IMR-90 (cell line): ENCODE results near the gene NMUR1. TPM values are rescaled to one million over a fixed set of nuclear protein-coding genes. Genes with fewer than 3 reads are reported as not detected.

Experiments used
- ATAC-seq: fragments of 200-7000 bp; cut with Tn5 transposase; 2 replicates; pipeline ENCODE4 v1.9.1; 2020; ENCODE audit warnings: low read depth, mild to moderate bottlenecking, moderate library complexity
- BruUV-seq: library from RNA; stranded (reverse); fragments of 400-500 nt; replicated peaks from 2 replicates; lab custom pipeline; 2021; lab: Mats Ljungman, UMichigan
- CTCF ChIA-PET: fragments of 300-600 bp; formaldehyde crosslinking; extraction: SDS; loops from one replicate; lab custom pipeline; 2021; ENCODE audit warnings: antibody characterized with exemption; lab: Yijun Ruan, JAX
- POLR2A ChIA-PET: fragments of 300-600 bp; sonication (Branson Sonifier 250); formaldehyde crosslinking; loops from one replicate; lab custom pipeline; 2022; ENCODE audit warnings: antibody characterized with exemption; ENCODE audit not compliant: unreplicated experiment; lab: Charles Lee
- DNase-seq: peaks from one replicate; pipeline ENCODE4 v3.0.0; 2013
- H2AFZ ChIP-seq: replicated peaks from 2 replicates; pipeline ENCODE3; 2013; ENCODE audit warnings: low read length, mild to moderate bottlenecking; ENCODE audit not compliant: poor library complexity
- H2AK5ac ChIP-seq: 2 replicates; pipeline ENCODE4 v1.6.1; 2013; ENCODE audit warnings: low read depth, low read length, inconsistent platforms
- H2AK9ac ChIP-seq: replicated peaks from 2 replicates; pipeline ENCODE3; 2013; ENCODE audit warnings: mild to moderate bottlenecking, low read depth, low read length, moderate library complexity; ENCODE audit not compliant: poor library complexity
- H2BK120ac ChIP-seq: 2 replicates; pipeline ENCODE4 v1.6.1; 2013; ENCODE audit warnings: low read depth, low read length, inconsistent platforms
- H2BK15ac ChIP-seq: 3 replicates; pipeline ENCODE4 v1.6.1; 2013; ENCODE audit warnings: low read depth, low read length, inconsistent platforms
- H2BK20ac ChIP-seq: 2 replicates; pipeline ENCODE4 v1.6.1; 2013; ENCODE audit warnings: low read depth, mild to moderate bottlenecking, inconsistent platforms, low read length, moderate library complexity
- H2BK5ac ChIP-seq: 2 replicates; pipeline ENCODE4 v1.6.1; 2013; ENCODE audit warnings: mild to moderate bottlenecking, low read depth, low read length, inconsistent platforms; ENCODE audit not compliant: poor library complexity, severe bottlenecking
- H3K14ac ChIP-seq: replicated peaks from 2 replicates; pipeline ENCODE4 v1.6.1; 2013; ENCODE audit warnings: low read depth, low read length, inconsistent platforms
- H3K18ac ChIP-seq: 2 replicates; pipeline ENCODE4 v1.6.1; 2013; ENCODE audit warnings: low read depth, low read length, control low read depth
- H3K23ac ChIP-seq: 2 replicates; pipeline ENCODE4 v1.6.1; 2013; ENCODE audit warnings: low read depth, low read length, inconsistent platforms
- H3K27ac ChIP-seq: 2 replicates; pipeline ENCODE4 v1.5.1; 2013; ENCODE audit warnings: mild to moderate bottlenecking, control low read depth, low read length; ENCODE audit not compliant: insufficient read depth
- H3K27me3 ChIP-seq: 2 replicates; pipeline ENCODE4 v1.6.1; 2013; ENCODE audit warnings: low read length; ENCODE audit not compliant: control insufficient read depth, insufficient read depth
- H3K36me3 ChIP-seq: 2 replicates; pipeline ENCODE4 v1.6.1; 2013; ENCODE audit warnings: low read length, mixed read lengths; ENCODE audit not compliant: control insufficient read depth, insufficient read depth
- H3K4ac ChIP-seq: 2 replicates; pipeline ENCODE4 v1.6.1; 2013; ENCODE audit warnings: low read depth, low read length, inconsistent platforms
- H3K4me1 ChIP-seq: 2 replicates; pipeline ENCODE4 v1.6.1; 2013; ENCODE audit warnings: low read length, mixed read lengths; ENCODE audit not compliant: control insufficient read depth, insufficient read depth
- H3K4me2 ChIP-seq: 2 replicates; pipeline ENCODE4 v1.6.1; 2013; ENCODE audit warnings: low read depth, mild to moderate bottlenecking, control low read depth, low read length, moderate library complexity
- H3K4me3 ChIP-seq: 2 replicates; pipeline ENCODE4 v1.5.1; 2013; ENCODE audit warnings: low read depth, mild to moderate bottlenecking, control low read depth, low read length, moderate library complexity; ENCODE audit not compliant: insufficient read depth
- H3K56ac ChIP-seq: 2 replicates; pipeline ENCODE4 v1.6.1; 2013; ENCODE audit warnings: low read length, inconsistent platforms; ENCODE audit not compliant: insufficient read depth; ENCODE audit errors: extremely low read depth
- H3K79me1 ChIP-seq, 2 experiments: 2 replicates each; pipeline ENCODE4 v1.6.1; 2013; ENCODE audit warnings: low read length in 2 of 2, inconsistent platforms in 1 of 2, low read depth in 1 of 2
- H3K9ac ChIP-seq: 2 replicates; pipeline ENCODE4 v1.6.1; 2013; ENCODE audit warnings: low read depth, low read length, control low read depth
- H3K9me1 ChIP-seq: 2 replicates; pipeline ENCODE4 v1.6.1; 2013; ENCODE audit warnings: low read length, inconsistent platforms; ENCODE audit not compliant: insufficient read depth
- H3K9me3 ChIP-seq: 2 replicates; pipeline ENCODE4 v1.6.1; 2013; ENCODE audit warnings: low read length; ENCODE audit not compliant: control insufficient read depth, insufficient read depth
- H4K20me1 ChIP-seq: 2 replicates; pipeline ENCODE4 v1.6.1; 2013; ENCODE audit warnings: low read length, inconsistent platforms; ENCODE audit not compliant: insufficient read depth
- H4K5ac ChIP-seq: 2 replicates; pipeline ENCODE4 v1.6.1; 2013; ENCODE audit warnings: mild to moderate bottlenecking, low read depth, low read length, control low read depth
- H4K8ac ChIP-seq, 2 experiments: 2 replicates each; pipeline ENCODE4 v1.6.1; 2013; ENCODE audit warnings: low read depth in 2 of 2, low read length in 2 of 2, control low read depth in 1 of 2, inconsistent platforms in 1 of 2
- H4K91ac ChIP-seq: 2 replicates; pipeline ENCODE4 v1.6.1; 2013; ENCODE audit warnings: low read depth, low read length, inconsistent platforms; ENCODE audit not compliant: insufficient read depth
- BHLHE40 ChIP-seq: fragments of 150-350 bp; IDR thresholded peaks from 2 replicates; pipeline ENCODE4 v1.6.1; 2016; ENCODE audit warnings: mild to moderate bottlenecking, low read depth, low read length
- CEBPB ChIP-seq: IDR thresholded peaks from 2 replicates; pipeline ENCODE4 v1.6.1; 2012; ENCODE audit warnings: low read depth, low read length, improper control_type of control experiment
- CHD1 ChIP-seq: IDR thresholded peaks from 2 replicates; pipeline ENCODE4 v1.6.1; 2012; ENCODE audit warnings: low read depth, low read length, improper control_type of control experiment
- CTCF ChIP-seq: conservative IDR thresholded peaks from 2 replicates; pipeline ENCODE4 v1.5.1; 2012; ENCODE audit warnings: mild to moderate bottlenecking, low read depth, low read length, improper control_type of control experiment
- ELK1 ChIP-seq: fragments of 150-350 bp; IDR thresholded peaks from 2 replicates; pipeline ENCODE4 v1.6.1; 2016; ENCODE audit warnings: low read depth, mild to moderate bottlenecking, low read length, moderate library complexity, borderline replicate concordance
- FOS ChIP-seq: fragments of 150-350 bp; IDR thresholded peaks from 2 replicates; pipeline ENCODE4 v1.6.1; 2016; ENCODE audit warnings: low read depth, low read length
- MAFK ChIP-seq: IDR thresholded peaks from 2 replicates; pipeline ENCODE4 v1.6.1; 2012; ENCODE audit warnings: low read depth, low read length, improper control_type of control experiment
- MAZ ChIP-seq: IDR thresholded peaks from 2 replicates; pipeline ENCODE4 v1.6.1; 2012; ENCODE audit warnings: low read depth, mild to moderate bottlenecking, low read length, improper control_type of control experiment, moderate library complexity, borderline replicate concordance
- MXI1 ChIP-seq: IDR thresholded peaks from 2 replicates; pipeline ENCODE4 v1.6.1; 2012; ENCODE audit warnings: low read depth, mild to moderate bottlenecking, low read length, moderate library complexity, borderline replicate concordance
- NFE2L2 ChIP-seq: fragments of 150-350 bp; IDR thresholded peaks from 2 replicates; pipeline ENCODE4 v1.6.1; 2016; ENCODE audit warnings: low read depth, mild to moderate bottlenecking, low read length
- POLR2A ChIP-seq: IDR thresholded peaks from 2 replicates; pipeline ENCODE4 v1.6.1; 2012; ENCODE audit warnings: mild to moderate bottlenecking, low read depth, low read length
- RAD21 ChIP-seq: IDR thresholded peaks from 2 replicates; pipeline ENCODE4 v1.6.1; 2012; ENCODE audit warnings: low read length, improper control_type of control experiment
- RCOR1 ChIP-seq: IDR thresholded peaks from 2 replicates; pipeline ENCODE4 v1.6.1; 2012; ENCODE audit warnings: mild to moderate bottlenecking, low read length, improper control_type of control experiment; ENCODE audit not compliant: insufficient replicate concordance
- RFX5 ChIP-seq: IDR thresholded peaks from 2 replicates; pipeline ENCODE4 v1.8.0; 2012; ENCODE audit warnings: low read depth, mild to moderate bottlenecking, low read length, moderate library complexity
- SMC3 ChIP-seq: fragments of 150-350 bp; IDR thresholded peaks from 2 replicates; pipeline ENCODE4 v1.6.1; 2016; ENCODE audit warnings: low read depth, mild to moderate bottlenecking, antibody characterized with exemption, low read length, moderate library complexity
- WGBS, 2 experiments: methylation state at CpG; one replicate each; pipeline versions ENCODE4 v1.1.5 to v1.1.7; 2013; ENCODE audit warnings: missing lambda C conversion rate in 2 of 2; ENCODE audit not compliant: insufficient read length in 1 of 2; ENCODE audit errors: extremely low coverage in 2 of 2; 5-methylcytosine and 5-hydroxymethylcytosine counted together
- dilution Hi-C: fragments of 300-500 bp; cut with HindIII; formaldehyde crosslinking; loops from one replicate; pipeline ENCODE4 v1.14.3; 2018; ENCODE audit warnings: low sequenced_read_pairs; ENCODE audit not compliant: unreplicated experiment
- in situ Hi-C: fragments of 300-500 bp; cut with MboI; formaldehyde crosslinking; loops from 3 replicates; pipeline ENCODE4 v1.14.3; 2019; ENCODE audit warnings: low sequenced_read_pairs, inconsistent platforms, mixed read lengths
- intact Hi-C: fragments of 100-400 bp; cut with micrococcal nuclease; formaldehyde crosslinking; loops from 2 replicates; pipeline ENCODE4 v1.10.0; 2022
- polyA plus RNA-seq, 3 experiments: library from polyadenylated mRNA; depleted of rRNA; stranded (reverse); fragments of >200 nt; gene quantifications; 2 replicates each; pipeline ENCODE4 v1.2.3, GENCODE V29; 2012; ENCODE audit warnings: low replicate concordance in 1 of 3
- total RNA-seq: library from RNA; depleted of rRNA; stranded (reverse); fragments of >200 nt; gene quantifications from 2 replicates; pipeline ENCODE4 v1.2.3, GENCODE V29; 2012
- TF ChIP-seq, protein P1 (sequence below): fragments of 150-350 bp; IDR thresholded peaks from 2 replicates; pipeline ENCODE4 v1.6.1; 2017; ENCODE audit warnings: mild to moderate bottlenecking, antibody characterized with exemption, low read length, low read depth

The NMUR1 gene
- total and polyA plus RNA-seq, 2 of the 4 experiments (the other 2 are of a cell fraction), result not detected

GRCh38 chr2:231515603-231516002, 14.6 kb downstream of the NMUR1 start:
- no peak overlapping the region for H3K27ac ChIP-seq
- H3K9me1 ChIP-seq, result no peaks in the 10 kb centered on the region
- dilution Hi-C loops, result no loop called here
- no peak overlapping the region for H3K18ac ChIP-seq
- no peak overlapping the region for H2BK120ac ChIP-seq
- DNase-seq, result no peak
- H3K4me3 ChIP-seq, result no peak overlapping the region
- no peak overlapping the region for H2AK9ac ChIP-seq
- no peak overlapping the region for H4K91ac ChIP-seq
- no peak overlapping the region for H3K14ac ChIP-seq
- 0 out of 2 replicates have a peak, but pooled peaks cover 2% of the 10 kb centered on the region for H3K4me1 ChIP-seq
- in situ Hi-C loops, result loop anchor here (5.0 kb wide), 1 partner anchor 87 kb away; no protein-coding TSS in a partner anchor
- intact Hi-C loops, result no loop called here
- WGBS, 2 experiments, result no CpG with 5 or more reads among the region's 4 CpGs
- H3K4me2 ChIP-seq, result no peak overlapping the region
- H3K9ac ChIP-seq, result no peak overlapping the region
- CTCF ChIA-PET, result no interaction called here
- H4K8ac ChIP-seq, result peak overlapping the region in 1 of 2 experiments; percentile 34; a peak in 1 of 4 replicates
- no peak for ATAC-seq
- no peak overlapping the region for H2BK20ac ChIP-seq
- 0 out of 2 replicates have a peak, but pooled peaks cover 2% of the 10 kb centered on the region for H3K27me3 ChIP-seq
- no peaks in the 10 kb centered on the region for H4K20me1 ChIP-seq
- H3K56ac ChIP-seq, result no peak overlapping the region
- peaks cover 0 to 8% of the 10 kb centered on the region in 2 experiments; a peak in 1 of 4 replicates for H3K79me1 ChIP-seq
- no peak for TF ChIP-seq CHD1
- TF ChIP-seq CTCF, result no peak
- TF ChIP-seq MAFK, result no peak
- no peak for TF ChIP-seq SMC3
- no peak for TF ChIP-seq BHLHE40
- no peak for TF ChIP-seq FOS
- no peak for TF ChIP-seq CEBPB
- TF ChIP-seq MAZ, result no peak
- no peak for TF ChIP-seq ELK1
- TF ChIP-seq RFX5, result no peak
- TF ChIP-seq NFE2L2, result no peak
- no peak for TF ChIP-seq RAD21
- no peak for TF ChIP-seq RCOR1
- TF ChIP-seq MXI1, result no peak
- TF ChIP-seq, protein P1, sequence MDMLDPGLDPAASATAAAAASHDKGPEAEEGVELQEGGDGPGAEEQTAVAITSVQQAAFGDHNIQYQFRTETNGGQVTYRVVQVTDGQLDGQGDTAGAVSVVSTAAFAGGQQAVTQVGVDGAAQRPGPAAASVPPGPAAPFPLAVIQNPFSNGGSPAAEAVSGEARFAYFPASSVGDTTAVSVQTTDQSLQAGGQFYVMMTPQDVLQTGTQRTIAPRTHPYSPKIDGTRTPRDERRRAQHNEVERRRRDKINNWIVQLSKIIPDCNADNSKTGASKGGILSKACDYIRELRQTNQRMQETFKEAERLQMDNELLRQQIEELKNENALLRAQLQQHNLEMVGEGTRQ, result no peak
- no peak for TF ChIP-seq POLR2A
- no peak overlapping the region for H2AK5ac ChIP-seq
- H4K5ac ChIP-seq, result no peak overlapping the region
- no peak overlapping the region for H3K4ac ChIP-seq
- no peak overlapping the region for H2BK5ac ChIP-seq
- no peak overlapping the region for H2BK15ac ChIP-seq
- no TSS peak for BruUV-seq
- peak overlapping the region; percentile 24 for H2AFZ ChIP-seq
- POLR2A ChIA-PET, result no interaction called here
- no peak overlapping the region for H3K23ac ChIP-seq
- H3K9me3 ChIP-seq, result no peaks in the 10 kb centered on the region
- H3K36me3 ChIP-seq, result no peaks in the 10 kb centered on the region
